PC-3 (cell line): ENCODE measurements around the gene ATXN10.

Source experiments
- CTCF ChIP-seq: fragments of 300-600 bp; sonication (generic); conservative IDR thresholded peaks from 2 replicates; pipeline ENCODE4 v1.5.1; 2017; ENCODE audit warnings: antibody characterized with exemption, low read depth, mild to moderate bottlenecking, low read length
- EZH2 ChIP-seq: fragments of 300-600 bp; sonication (generic); IDR thresholded peaks from one replicate; pipeline ENCODE4 v1.6.1; 2017; ENCODE audit warnings: antibody characterized with exemption, mild to moderate bottlenecking, low read length; ENCODE audit not compliant: unreplicated experiment
- EZH2phosphoT487 ChIP-seq: fragments of 300-600 bp; sonication (generic); IDR thresholded peaks from 2 replicates; pipeline ENCODE4 v1.6.1; 2018; ENCODE audit warnings: mild to moderate bottlenecking, antibody characterized with exemption, low read length, borderline replicate concordance

GRCh38 chr22:45871721-45872120 lies 200.1 kb downstream of the ATXN10 start:
- no peak for TF ChIP-seq CTCF
- no peak for TF ChIP-seq EZH2phosphoT487
- TF ChIP-seq EZH2: no peak
